ENCODE measurements around the gene PITPNM3. TPM values are rescaled to one million over a fixed set of nuclear protein-coding genes. Genes with fewer than 3 reads are reported as not detected.

PITPNM3 gene
- total and polyA plus RNA-seq, 2 experiments from 2014 or later, result 1.5 to 2.0 TPM

DNA sequence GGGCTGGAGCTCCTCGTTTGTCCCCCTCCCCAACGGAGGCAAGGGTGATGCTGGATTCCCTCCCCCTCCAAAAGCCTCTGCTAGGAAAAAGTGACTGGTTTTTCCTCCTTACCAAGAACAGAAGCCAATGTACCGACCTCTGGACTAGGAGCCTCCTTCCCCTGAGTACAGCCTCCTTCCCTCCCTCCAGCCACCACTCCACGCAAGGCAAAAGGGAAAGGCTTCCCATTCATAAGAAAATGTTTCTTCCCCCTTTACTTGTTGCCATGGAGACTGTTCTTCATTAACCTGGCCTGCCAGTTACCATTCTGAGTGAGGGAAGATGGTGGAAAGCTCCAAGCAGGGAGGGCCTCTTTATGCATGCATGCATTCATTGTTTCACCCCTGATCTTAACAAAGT is 116.4 kb downstream of the PITPNM3 start:
- H3K4me3 ChIP-seq, result no peak overlapping the region
- no peaks in the 10 kb centered on the region for H3K36me3 ChIP-seq (replicated peaks; ENCODE audit: insufficient read depth, low read depth)
- DNase-seq (ENCODE audit: low spot score), result no peak
- H2AFZ ChIP-seq, result no peak overlapping the region
- H3K4me2 ChIP-seq, result no peak overlapping the region
- no peaks in the 10 kb centered on the region for H3K79me2 ChIP-seq
- no peaks in the 10 kb centered on the region for H3K4me1 ChIP-seq (ENCODE audit: insufficient read depth)
- no peak overlapping the region for H3K27ac ChIP-seq
- no peaks in the 10 kb centered on the region for H3K9me2 ChIP-seq (replicated peaks; ENCODE audit: insufficient read depth)
- whole genome bisulfite sequencing (ENCODE audit: low lambda C conversion rate, missing lambda C conversion rate), result 39% methylated on average over 4 of the region's 4 CpGs
- no peaks in the 10 kb centered on the region for H3K27me3 ChIP-seq
- H4K20me1 ChIP-seq (ENCODE audit: insufficient read depth, poor library complexity, severe bottlenecking), result no peaks in the 10 kb centered on the region
- no peaks in the 10 kb centered on the region for H3K9me3 ChIP-seq (ENCODE audit: low read depth)
- no peak for TF ChIP-seq EZH2phosphoT487 (IDR thresholded peaks at IDR 0.05; ENCODE audit: low read depth, severe bottlenecking, unreplicated experiment)
- TF ChIP-seq EZH2 (IDR thresholded peaks at IDR 0.05; ENCODE audit: borderline replicate concordance), result no peak
- TF ChIP-seq CTCF (IDR thresholded peaks at IDR 0.05; ENCODE audit: poor library complexity), result no peak

DNA sequence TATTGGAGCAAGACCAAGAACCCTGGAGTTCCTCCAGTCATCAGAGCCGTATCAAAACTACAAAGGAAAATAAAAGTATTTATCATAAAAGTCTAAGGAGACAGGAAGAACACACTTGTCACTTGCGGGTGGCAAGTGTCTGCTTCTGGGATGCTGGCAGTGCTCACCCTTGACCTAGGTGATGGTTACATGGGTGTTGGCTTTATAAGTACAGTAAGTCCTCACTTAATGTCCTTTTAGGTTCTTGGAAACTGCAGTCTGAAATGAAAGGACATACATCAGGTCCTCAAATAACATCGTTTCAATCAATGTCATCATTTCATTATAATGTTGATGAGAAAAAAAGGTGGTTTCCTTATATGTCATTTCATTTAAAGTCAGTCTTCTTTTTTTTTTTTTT is 118.4 kb downstream of the PITPNM3 start:
- Histone ChIP-seq H3K9me2 (replicated peaks; ENCODE audit: insufficient read depth) (no peaks in the 10 kb centered on the region), H3K9me3 (ENCODE audit: low read depth) (no peaks in the 10 kb centered on the region), H3K79me2 (no peaks in the 10 kb centered on the region), H4K20me1 (ENCODE audit: insufficient read depth, poor library complexity, severe bottlenecking) (no peaks in the 10 kb centered on the region), H2AFZ (no peak overlapping the region), H3K36me3 (replicated peaks; ENCODE audit: insufficient read depth, low read depth) (no peaks in the 10 kb centered on the region), H3K4me3 (no peak overlapping the region), H3K4me1 (ENCODE audit: insufficient read depth) (no peaks in the 10 kb centered on the region), H3K27ac (no peak overlapping the region), H3K27me3 (no peaks in the 10 kb centered on the region), H3K4me2 (no peak overlapping the region)
- TF ChIP-seq CTCF (IDR thresholded peaks at IDR 0.05; ENCODE audit: poor library complexity) (no peak), EZH2 (IDR thresholded peaks at IDR 0.05; ENCODE audit: borderline replicate concordance) (no peak), EZH2phosphoT487 (IDR thresholded peaks at IDR 0.05; ENCODE audit: low read depth, severe bottlenecking, unreplicated experiment) (no peak)
- DNase-seq (ENCODE audit: low spot score), result no peak
- WGBS (ENCODE audit: low lambda C conversion rate, missing lambda C conversion rate), result 74% methylated on average over 3 of the region's 3 CpGs

DNA sequence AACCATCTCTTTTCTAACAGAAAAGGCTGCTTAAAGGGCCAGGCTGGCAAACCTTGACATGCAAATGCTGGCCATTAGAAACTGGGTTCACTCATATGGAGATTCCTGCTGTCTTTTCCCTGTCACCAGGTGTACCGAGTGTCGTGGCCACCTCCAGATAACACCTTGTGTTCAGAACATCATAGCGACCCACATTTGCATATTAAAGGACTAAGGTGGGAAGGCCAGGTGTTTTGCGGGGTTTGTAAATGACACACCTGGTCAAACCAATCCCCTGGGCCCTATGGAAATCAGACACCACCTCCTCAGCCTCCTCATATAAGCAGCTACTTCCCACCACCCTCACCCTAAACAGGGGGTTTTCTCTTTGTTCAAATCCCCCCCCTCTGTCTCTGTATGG is 118.9 kb downstream of the PITPNM3 start:
- Histone ChIP-seq H3K9me2 (replicated peaks; ENCODE audit: insufficient read depth) (no peaks in the 10 kb centered on the region), H3K4me3 (no peak overlapping the region), H4K20me1 (ENCODE audit: insufficient read depth, poor library complexity, severe bottlenecking) (no peaks in the 10 kb centered on the region), H3K79me2 (no peaks in the 10 kb centered on the region), H3K36me3 (replicated peaks; ENCODE audit: insufficient read depth, low read depth) (no peaks in the 10 kb centered on the region), H3K9me3 (ENCODE audit: low read depth) (no peaks in the 10 kb centered on the region), H3K4me1 (ENCODE audit: insufficient read depth) (no peaks in the 10 kb centered on the region), H2AFZ (no peak overlapping the region), H3K27ac (no peak overlapping the region), H3K4me2 (no peak overlapping the region), H3K27me3 (no peaks in the 10 kb centered on the region)
- TF ChIP-seq EZH2 (IDR thresholded peaks at IDR 0.05; ENCODE audit: borderline replicate concordance) (no peak), EZH2phosphoT487 (IDR thresholded peaks at IDR 0.05; ENCODE audit: low read depth, severe bottlenecking, unreplicated experiment) (no peak), CTCF (IDR thresholded peaks at IDR 0.05; ENCODE audit: poor library complexity) (no peak)
- WGBS (ENCODE audit: low lambda C conversion rate, missing lambda C conversion rate), result 30% methylated on average over 4 of the region's 4 CpGs
- DNase-seq (ENCODE audit: low spot score), result no peak

DNA sequence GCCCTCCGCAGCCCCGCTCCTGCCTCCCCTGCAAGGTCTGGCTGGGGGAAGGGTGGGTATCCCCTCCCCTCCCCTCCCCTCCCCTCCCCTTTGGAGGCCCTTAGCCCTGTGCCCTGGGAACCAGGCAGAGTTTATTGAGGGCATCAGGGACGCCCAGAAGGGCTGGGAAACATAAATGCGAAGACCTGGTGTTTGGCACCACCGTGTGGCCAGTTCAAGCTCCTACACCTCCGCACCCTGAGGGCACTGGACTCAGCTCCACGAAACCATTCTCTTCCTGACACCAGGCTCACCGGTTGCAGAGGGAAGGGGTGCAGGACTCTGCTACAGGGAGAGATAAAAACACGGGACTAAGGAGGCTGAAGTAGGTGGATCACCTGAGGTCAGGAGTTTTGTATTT is 120.4 kb downstream of the PITPNM3 start:
- 20% methylated on average over 9 of the region's 9 CpGs for WGBS (ENCODE audit: low lambda C conversion rate, missing lambda C conversion rate)
- Histone ChIP-seq H4K20me1 (ENCODE audit: insufficient read depth, poor library complexity, severe bottlenecking) (no peaks in the 10 kb centered on the region), H2AFZ (no peak overlapping the region), H3K36me3 (replicated peaks; ENCODE audit: insufficient read depth, low read depth) (no peaks in the 10 kb centered on the region), H3K27ac (no peak overlapping the region), H3K4me3 (no peak overlapping the region), H3K4me2 (no peak overlapping the region), H3K79me2 (no peaks in the 10 kb centered on the region), H3K27me3 (no peaks in the 10 kb centered on the region), H3K9me2 (replicated peaks; ENCODE audit: insufficient read depth) (no peaks in the 10 kb centered on the region), H3K9me3 (ENCODE audit: low read depth) (no peaks in the 10 kb centered on the region), H3K4me1 (ENCODE audit: insufficient read depth) (no peaks in the 10 kb centered on the region)
- no peak for TF ChIP-seq EZH2 (IDR thresholded peaks at IDR 0.05; ENCODE audit: borderline replicate concordance)
- peak; percentile 72 for TF ChIP-seq CTCF (IDR thresholded peaks at IDR 0.05; ENCODE audit: poor library complexity)
- peak; percentile 83 for DNase-seq (ENCODE audit: low spot score)

Data from hepatocyte (in vitro differentiated cells).